ENCODE results near the gene PLEKHA4.

GRCh38 chr19:48867746-48868113, 687 bp downstream of the PLEKHA4 start:
- no peak for TF ChIP-seq LCOR (CRISPR knock-in tag; IDR thresholded peaks at IDR 0.05)
- TF ChIP-seq MAX (CRISPR knock-in tag; IDR thresholded peaks at IDR 0.05): no peak
- no peak for TF ChIP-seq CTCF (IDR thresholded peaks at IDR 0.05 in 2 of 3, conservative IDR thresholded peaks at IDR 0.05 in 1 of 3; ENCODE audit: insufficient read depth in 2 of 3, low read depth in 1 of 3, low read length in 3 of 3)
- no peak for TF ChIP-seq BRF1 (IDR thresholded peaks at IDR 0.05; ENCODE audit: borderline replicate concordance, extremely low read depth, insufficient read length)
- TF ChIP-seq POLR2A (conservative IDR thresholded peaks at IDR 0.05): no peak
- no peak for TF ChIP-seq RFX1 (IDR thresholded peaks at IDR 0.05)
- no peak for TF ChIP-seq ZNF445 (CRISPR knock-in tag; IDR thresholded peaks at IDR 0.05; ENCODE audit: low read depth)
- TF ChIP-seq RNF2 (IDR thresholded peaks at IDR 0.05): no peak
- no peak for TF ChIP-seq CBX1 (IDR thresholded peaks at IDR 0.05; ENCODE audit: low read depth)
- no peak for TF ChIP-seq STAT6 (CRISPR knock-in tag; IDR thresholded peaks at IDR 0.05)
- no peak for TF ChIP-seq ATF6 (CRISPR knock-in tag; IDR thresholded peaks at IDR 0.05)
